Measurements from ENCODE around the gene RPS27L.

The RPS27L gene

DNA sequence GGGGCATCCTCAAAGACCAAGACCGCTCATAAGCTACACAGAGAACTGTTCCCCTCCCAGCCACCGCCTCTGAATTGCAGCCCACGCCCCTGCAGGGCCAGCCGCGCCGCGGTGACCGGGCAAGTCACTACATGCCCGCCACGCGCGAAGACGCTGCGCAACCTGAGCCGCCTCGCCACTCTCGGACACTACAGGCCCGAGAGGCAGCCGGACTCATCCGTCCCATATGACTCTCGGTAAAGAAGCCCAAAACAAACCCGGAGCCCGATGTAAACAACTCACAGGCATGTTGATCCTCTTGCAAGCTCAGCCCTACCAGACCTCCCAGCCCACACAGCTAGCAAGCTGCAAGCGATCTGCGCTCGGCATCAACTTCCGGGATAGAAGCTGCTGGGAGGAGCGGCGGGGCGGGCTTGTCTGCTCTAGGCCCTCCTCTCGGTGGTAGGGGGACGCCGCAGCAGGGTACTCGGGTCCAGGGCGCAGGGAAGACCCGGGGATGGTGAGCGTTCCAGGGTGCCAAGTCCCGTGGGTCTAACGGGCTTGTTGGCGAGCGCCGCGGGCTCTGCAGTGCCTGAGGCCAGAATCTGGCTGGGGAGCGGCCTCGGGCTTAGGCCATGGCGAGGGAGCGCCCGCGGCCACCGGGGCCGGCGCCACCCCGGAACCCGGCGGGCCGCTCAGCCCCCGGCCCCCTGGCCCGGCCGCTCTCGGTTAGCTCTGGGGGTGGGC lies at the start of gene RPS27L:
Gene RPS27L, minus strand, starts transcription at position 360 of the 726 bp plus-strand sequence. Its CDS starts 72 bp downstream, at position 288.
- DNase-seq = peak; percentile 92

DNA sequence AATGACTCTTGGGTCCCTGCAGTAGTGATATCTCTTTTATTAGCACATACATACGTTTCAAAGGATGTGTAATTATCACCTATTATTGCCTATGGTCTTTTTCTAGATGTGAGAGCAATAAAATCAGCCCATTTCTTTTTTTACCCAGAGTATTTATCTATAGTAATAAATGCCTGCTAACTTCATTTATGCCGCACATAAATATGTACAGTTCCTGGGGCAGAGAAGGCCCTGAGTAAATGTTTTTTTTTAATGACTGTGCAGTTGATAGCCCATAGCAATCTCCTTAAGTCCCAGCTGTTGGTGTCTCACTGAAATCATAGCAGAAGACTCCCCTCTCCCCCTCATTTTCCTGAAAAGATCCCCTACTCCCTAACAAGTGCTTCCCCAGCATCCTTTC lies 48.8 kb upstream of the RPS27L start:
- no peak for DNase-seq

DNA sequence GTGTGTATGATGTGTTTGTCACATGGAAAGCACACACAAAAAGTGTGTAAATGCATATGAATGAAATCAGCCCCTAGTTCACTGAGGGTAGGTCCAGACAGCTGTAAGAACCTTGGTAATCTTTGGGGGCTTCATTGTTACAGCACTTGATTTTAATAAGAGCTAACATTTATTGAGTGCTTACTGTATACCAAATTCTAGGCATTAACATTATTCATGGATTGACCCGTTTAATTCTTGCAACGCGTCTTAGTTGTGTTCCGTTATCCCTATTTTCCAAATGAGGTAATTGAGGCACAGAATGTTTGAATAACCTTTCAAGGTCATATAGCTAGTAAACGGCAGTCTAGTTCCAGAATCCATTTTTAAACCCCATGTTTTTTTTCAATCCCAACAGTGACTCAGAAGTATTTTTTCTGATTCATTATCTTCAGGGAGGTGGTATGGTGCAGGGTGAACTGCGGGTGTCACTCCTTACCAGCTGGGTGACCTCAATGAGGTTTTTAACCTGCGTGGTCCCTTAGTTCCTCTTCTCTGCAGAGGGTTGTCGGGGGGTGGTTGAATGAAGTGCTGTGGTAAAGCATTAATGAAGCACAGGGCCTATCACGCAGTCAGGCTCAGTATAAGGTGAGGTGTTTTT lies 46.3 kb upstream of the RPS27L start:
- no peak for DNase-seq

DNA sequence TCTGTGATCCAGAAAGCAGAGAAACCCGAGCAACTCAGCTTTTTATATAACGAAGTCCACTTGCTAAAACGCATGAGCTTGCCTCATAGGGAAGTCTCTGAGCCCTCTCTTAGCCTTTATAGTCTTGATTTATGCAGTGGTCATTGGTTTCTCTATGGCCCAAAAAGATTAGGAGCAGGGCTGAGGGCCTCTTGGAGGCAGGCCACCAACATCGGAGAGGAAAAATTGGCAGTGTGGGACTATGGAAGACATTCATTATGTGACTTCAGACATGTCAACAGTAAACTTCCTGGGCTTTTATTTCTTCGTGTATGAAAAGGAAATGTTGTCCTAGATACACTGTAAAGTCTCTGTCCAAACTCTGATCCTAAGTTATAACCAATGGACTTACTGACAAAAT lies 45.6 kb upstream of the RPS27L start:
- no peak for DNase-seq

DNA sequence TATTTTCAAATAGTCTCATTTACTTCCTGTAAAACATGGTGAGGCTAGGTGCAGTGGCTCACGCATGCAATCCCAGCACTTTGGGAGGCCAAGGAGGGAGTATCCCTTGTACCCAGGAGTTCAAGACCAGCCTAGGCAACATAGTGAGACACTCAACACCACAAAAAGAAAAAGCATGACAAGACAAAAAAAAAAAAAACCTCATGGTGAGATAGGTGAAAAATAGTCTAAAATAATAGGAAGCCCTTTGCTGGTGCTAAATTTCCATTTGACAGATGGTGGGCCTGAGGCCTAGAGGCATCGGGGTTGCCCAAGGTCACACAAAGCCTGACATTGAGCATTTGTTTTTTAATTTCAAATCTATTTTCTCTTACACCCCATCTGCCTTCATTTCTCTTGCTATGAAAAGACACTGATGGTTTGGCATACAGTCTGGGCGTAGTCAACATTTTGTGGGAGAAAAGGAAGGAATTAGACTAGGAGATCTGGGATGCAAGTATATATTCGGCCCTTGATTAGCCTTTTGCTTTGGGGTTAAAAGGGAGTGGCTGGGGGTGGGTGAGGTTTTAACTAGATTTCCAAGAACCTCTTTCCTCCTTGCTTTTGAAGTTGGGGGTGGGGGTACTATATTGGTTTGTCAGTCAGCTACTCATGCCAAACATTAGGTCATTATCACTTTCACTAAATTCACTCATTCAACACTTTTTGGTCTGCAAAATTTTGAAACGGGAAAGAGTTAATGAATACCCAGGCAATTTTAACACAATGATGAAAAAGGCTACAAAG lies 43.4 kb upstream of the RPS27L start:
- DNase-seq = no peak

DNA sequence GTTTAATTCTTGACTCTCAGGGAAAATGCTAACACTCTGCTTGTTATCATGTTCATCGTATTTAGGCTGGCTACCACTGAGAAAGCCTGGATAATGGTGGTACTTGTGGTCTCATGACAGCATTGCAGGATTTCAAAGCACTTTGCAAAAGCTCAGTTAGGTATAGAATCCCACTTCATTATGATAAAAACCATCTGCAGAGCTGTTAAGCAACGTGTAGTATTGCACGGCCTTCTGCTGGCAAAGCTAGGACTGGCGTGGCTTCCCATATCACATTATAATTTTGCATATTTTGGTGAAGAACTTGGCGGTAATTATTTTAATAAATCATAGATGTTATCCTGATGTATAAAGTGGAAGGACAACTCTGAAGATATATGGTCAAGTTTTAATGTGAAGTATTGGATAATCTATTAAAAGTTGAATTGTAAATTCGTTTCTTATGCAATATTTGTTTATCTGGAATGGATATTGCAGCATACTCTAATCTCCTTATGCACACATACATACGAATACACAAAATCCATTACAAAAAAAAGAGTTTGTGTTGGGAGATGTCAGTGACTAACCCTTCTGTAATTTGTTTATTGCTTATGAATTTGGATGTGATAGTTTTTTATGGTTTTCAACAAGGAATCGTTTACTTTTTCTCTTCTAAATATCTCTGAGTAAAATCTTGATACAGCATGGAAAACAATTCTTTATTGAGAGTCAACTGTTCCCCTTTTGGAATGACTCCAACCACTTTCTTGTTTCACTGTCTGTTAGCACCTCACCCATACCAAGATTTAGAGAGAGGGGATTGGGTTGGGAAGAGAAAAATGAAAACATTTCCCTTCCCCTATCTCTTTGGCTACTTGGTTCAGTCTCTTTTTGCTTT lies 41.3 kb upstream of the RPS27L start:
- no peak for DNase-seq

DNA sequence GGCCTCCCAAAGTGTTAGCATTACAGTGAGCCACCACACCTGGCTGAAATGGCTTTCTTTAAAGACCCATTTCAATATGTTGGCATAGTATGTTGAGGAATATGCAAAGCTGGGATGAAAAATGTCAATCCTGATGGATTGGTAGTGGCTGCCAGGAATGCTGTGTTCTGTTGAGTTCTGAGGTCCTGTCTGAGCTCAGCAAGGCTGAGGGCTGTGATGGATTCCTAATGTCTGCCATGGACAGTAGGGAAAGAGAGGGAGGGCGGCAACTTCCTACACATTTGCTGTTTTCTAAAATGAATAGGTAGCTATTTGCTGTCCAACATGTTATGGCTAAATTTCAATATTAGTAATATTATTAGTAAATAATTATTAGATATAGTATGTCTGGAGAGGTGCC lies 40.3 kb upstream of the RPS27L start:
- DNase-seq = no peak

DNA sequence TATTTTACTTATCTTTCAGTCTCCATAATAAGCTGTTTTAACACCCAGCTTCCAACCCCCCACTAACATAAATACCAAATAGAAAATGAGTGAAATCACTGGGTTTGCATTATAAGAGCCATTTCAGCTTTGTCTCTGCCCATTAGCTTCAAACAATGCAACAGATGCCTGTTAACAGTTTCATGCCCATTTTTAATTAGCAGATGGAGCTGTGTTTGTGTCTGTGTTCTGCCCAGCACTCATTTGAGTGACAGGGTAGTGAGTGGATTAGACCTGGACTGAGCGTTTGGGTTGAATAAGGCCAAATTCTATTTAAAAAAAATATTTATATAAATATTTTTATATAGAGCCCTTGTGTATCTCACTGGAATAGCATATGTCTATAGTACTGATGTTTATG lies 39.6 kb upstream of the RPS27L start:
- no peak for DNase-seq

DNA sequence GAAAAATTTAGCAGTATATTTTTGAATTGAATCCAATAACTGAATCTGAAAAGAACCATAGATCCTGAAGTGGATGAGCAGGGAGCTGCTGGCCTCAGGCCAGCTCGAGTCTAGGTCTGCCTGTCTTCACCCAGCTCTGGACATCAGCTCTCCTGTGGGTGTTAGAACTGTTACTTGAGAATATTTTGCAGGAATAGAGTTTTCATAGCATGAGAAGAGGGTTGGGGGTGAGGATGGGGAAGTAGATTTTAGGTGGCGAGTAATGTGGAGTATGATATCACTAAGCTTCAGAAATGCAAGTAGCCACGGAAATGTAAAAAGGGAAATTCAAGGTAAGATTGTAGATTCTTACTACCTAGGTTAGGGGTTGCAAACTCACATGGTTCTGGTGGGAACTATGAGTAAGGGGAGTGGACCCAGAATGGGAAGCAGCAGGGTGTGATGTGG lies 38.3 kb upstream of the RPS27L start:
- DNase-seq = no peak

DNA sequence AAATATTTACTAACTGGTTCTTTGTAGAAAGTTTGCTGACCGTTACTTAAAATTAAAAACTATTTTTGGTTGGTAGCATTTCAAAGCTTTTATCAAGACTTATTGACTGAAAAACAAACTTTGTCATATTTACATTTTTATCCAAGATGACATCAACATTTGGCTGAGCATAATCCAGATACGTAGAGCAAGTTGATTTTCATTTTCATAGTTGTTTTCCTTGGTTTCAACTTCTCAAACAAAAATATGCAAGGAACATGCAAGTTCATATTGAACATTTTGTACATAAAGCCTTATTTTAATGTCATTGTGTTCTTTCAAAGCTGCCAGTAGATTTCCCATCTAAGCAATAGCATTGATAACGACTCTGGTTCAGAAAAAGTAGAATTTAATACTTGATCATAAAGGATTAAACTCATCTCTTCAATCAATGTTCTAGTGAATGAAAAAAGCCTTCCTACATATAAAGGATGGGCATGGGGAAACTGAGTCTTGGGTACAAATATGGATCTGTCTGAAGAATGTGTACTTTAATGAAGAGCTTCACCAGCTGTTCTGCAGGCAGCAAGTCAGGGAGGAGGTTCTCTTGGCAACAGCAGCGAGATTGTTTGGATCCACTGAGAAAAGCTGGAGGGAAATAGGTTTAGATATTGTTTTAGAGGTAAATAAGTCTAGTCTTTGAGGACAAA lies 37.7 kb upstream of the RPS27L start:
- DNase-seq = no peak

DNA sequence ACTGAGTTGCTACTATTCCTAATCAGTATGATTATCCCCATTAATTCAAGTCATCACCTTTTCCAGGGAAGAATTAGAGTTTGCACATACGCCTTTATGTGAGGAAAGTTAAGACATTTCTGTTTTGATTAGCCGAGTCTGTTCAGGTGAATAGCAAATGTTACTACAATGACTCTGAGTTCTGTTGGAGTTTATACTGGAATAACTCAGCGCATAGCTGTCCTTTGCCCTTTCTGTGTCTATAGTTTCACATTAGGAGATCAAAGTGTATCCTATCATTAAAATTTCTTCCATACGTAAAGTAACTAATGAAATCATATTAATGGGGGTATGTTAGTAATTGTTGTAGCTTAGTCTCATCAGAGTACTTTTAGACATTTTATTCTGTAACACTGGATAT lies 37.0 kb upstream of the RPS27L start:
- DNase-seq = no peak

DNA sequence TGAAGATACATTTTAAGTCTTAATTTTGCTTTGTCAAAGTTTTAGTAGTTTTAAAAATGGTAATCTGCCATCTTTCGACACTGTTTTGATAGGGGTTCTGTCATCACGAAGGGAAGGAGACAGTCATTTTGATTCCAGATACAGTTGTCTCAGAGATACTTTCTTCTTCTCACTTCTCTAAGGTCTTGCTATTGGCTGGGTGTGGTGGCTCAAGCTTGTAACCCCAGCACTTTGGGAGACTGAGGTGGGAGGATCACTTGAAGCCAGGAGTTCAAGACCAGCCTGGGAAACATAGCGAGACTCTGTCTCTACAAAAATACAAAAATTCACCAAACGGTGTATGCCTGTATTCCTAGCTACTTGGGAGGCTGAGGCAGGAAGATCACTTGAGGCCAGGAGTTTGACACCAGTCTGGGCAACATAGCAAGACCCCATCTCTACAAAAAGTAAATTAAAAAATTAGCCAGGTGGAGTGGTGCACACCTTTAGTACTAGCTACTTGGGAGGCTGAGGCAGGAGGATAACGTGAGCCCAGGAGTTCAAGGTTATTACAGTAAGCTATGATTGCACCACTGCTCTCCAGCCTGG lies 35.4 kb upstream of the RPS27L start:
- no peak for DNase-seq

DNA sequence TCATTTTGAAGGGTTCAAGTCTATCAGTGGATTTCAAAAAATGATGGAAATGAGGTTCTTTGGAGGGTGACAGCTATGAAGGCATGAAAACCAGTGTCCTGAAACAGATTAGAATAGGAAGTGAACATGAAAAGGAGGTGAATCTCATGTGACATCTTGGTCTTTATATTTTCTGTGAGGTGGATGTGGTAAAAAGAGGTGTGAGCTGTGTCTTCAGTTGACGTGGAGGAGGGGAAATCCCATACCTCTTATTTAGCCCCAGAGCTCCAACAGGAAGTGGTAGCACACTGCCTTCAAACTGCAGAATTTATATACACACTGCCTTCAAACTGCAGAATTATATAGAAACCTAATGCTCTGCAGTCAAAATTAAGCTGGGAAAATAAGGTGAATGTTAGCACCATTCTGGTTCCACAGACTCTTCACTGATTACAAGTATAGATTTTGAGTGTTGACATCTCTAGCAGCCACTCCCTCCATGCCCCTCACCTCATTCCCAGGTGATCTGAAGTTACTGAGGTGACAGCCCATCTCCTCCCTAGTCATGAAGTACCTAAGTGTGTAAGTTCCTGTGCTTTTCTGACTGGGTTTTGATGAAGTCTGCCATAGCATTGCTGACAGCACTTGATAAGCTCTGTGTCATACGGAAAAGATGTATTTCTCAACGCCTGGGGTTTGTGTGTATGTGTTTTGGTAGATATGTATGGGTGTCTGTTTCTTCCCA lies 34.8 kb upstream of the RPS27L start:
- no peak for DNase-seq

DNA sequence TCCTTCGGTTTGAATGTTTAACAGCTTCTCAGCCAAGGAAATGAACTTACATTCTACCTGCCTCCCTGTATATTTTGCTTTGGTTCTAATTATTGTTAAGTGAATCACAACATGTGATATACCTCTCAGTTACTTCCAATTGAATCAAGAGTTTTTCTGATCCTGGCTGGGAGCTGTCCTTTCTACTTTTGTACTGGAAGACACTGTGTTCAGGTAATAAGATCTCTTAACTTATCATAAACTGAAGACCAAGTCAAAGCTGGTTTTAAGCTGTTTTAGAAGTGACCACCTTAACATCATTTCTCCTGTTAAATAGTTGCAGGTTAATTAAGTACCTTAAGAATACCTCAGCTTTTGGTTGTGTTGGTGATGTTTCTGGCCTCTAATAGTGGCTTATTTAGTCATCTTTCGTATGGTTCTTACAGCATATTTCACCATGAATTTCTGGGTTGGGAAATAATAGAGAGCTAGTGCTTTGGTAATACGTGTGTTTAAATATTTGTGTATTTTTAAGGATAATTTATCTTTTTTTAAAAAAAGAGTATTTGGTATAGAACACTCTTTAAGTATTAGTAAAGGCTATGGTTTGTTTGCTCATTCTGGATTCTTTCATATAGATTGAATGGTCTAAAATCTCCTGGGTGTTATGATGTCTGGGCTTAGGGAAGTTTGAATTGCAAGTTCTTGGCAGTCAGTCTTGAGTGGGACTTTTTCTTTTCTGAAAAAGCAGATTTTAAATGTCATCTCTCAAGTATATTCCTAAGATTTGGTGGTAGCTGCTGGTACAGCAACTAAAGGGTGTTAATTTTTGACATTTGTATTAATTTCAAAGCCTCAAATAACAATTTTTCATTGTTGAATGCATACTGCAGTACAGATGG lies 33.7 kb upstream of the RPS27L start:
- DNase-seq = no peak

DNA sequence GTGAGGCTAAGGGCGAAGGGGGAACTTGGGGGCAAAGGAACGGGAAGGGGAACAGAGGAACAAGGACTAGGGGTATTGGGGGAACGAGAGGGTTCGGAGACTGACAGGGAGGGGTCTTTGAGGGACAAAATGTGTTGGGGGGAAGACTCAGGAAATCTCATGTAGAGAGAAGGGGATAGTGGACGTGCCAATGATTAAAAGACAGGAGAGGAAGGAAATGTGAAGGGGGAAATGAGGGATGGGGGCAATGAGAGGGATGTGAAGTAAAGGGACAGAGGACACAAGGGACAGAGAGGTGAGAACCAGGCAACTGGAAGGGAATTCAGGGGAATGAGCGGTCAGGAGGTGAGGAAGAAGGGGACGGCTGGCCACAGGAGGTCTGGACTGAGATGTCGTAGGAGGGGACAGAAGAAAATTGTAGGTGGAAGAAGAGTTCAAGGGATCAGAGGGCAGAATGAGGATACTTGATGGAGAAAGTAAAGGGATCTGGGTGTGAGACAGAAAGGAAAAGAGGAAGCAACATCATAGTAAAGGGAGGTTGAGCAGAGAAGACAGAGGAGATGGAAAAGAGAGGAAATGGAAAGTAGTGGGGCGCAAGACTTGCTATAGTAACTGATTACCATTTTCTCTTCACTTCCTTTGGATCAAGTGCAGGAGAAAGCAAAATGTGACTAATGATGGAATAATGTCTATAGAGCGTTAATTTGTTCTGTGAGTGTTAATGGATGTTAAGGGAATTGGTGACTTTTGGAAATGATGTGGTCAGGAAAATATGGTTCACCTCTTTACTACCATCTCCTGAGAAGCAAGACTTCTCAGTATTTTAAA lies 32.9 kb upstream of the RPS27L start:
- DNase-seq = no peak

DNA sequence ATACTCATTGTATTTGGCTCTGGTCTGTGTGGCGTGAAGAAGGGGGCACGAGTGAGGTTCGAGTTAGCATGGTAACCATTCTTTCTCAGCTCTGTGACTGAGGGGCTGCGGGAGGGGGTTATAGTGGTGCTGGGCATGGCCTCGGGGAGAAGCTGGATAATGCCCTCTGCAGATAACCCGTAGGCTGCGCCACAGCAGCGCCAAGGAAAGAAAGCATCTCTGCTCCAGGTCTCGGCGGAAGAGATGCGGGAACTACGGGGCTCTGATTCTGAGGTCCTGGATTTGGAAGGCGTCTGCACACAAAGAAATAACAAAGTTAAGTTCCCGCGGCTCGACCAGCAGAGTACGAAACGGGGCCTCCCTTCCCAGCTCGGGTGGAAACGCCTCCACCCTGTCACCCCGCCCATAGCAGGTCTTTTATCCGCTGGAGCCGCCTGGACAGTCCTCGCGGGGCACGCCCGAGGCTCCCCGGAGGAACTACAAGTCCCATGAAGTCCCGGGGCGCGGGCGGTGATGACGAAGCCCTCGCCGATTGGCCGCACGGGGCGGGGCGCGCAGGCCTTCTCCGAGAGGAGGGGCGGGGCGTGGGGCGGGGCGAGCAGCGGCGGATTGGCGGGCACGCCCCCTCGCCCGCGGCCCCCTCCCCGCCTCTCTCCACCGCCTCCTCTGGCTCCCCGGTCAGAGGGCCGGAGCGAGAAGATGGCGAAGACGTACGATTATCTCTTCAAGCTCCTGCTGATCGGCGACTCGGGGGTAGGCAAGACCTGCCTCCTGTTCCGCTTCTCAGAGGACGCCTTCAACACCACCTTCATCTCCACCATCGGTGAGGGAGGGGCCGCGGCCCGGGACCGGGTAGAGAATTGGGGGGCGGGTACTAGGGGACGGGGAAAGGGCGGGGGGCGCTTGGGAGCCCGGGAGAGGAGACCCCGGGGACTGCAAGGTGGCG lies 31.9 kb upstream of the RPS27L start, which contains the start of gene RAB8B:
Gene RAB8B, plus strand, starts transcription at position 681 of the 946 bp plus-strand sequence. Its CDS starts 19 bp downstream, at position 700.
- DNase-seq = peak; percentile 96

DNA sequence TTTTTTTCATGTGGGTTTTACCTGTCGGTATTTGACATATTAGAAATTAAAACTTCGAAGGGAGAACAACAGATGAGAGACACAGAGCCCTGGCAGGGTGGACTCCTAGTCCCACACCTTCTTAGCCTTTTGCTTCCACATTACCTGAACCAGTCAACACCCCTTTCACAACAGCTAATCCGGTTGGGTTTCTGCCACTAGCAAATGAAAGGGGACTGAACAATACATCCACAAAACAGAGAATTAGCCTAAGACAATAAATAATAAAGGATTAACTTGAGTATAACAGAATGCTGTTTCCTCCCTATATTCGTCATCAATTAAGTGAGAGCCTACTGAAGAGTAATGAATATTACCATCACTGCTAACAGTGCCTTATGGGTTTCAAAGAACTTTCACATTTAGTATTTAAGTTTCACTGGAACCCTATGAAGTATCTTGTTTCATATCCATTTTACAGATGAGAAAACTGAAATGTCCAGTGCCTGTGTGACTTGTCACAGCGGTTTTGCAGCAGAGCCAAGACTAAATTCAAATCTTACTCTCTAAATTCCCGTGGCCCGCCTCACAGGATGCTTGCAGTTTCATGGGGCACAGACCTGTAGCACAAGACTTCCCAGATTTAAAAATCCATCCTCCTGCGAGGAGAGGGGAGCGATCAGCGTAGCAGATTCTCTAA lies 31.1 kb upstream of the RPS27L start:
- no peak for DNase-seq
